Transverse colon (tissue), 4 donors: ENCODE data around the gene TENT4B. TPM values are rescaled to one million over a fixed set of nuclear protein-coding genes. Genes with fewer than 3 reads are reported as not detected.

Experiments
- DNase-seq: peaks from one replicate; pipeline ENCODE4 v3.0.0-alpha.2; 2019
- H3K27ac ChIP-seq, 4 donors: fragments of 200-600 bp; sonication (generic); 2 replicates each; pipeline ENCODE4 v1.5.1; 2016 to 2018; ENCODE audit warnings: inconsistent platforms in 4 of 4
- H3K27me3 ChIP-seq: fragments of 200-600 bp; sonication (generic); 2 replicates; pipeline ENCODE4 v1.5.1; 2017; ENCODE audit warnings: inconsistent platforms
- H3K36me3 ChIP-seq, 4 donors: fragments of 200-600 bp; sonication (generic); 2 replicates each; pipeline ENCODE4 v1.5.1; 2017 to 2019; ENCODE audit warnings: inconsistent platforms in 4 of 4
- H3K4me1 ChIP-seq, 4 donors: fragments of 200-600 bp; sonication (generic); 2 replicates each; pipeline ENCODE4 v1.5.1; 2017 to 2020; ENCODE audit warnings: inconsistent platforms in 4 of 4
- H3K4me3 ChIP-seq, 4 donors: fragments of 200-600 bp; sonication (generic); 1 replicate in 1 of 4; 2 replicates in 3 of 4; pipeline versions ENCODE4 v1.5.1 to v1.6.1; 2017 to 2019; ENCODE audit warnings: inconsistent platforms in 4 of 4
- H3K9me3 ChIP-seq, 2 donors: fragments of 200-600 bp; sonication (generic); 2 replicates each; pipeline ENCODE4 v1.5.1; 2017 to 2019; ENCODE audit warnings: inconsistent platforms in 2 of 2
- EP300 ChIP-seq: sonication (generic); formaldehyde crosslinking; IDR thresholded peaks from one replicate; pipeline ENCODE4 v1.6.1; 2017; ENCODE audit warnings: antibody characterized with exemption, low read depth
- POLR2A ChIP-seq: fragments of 450-650 bp; IDR thresholded peaks from one replicate; pipeline ENCODE4 v1.6.1; 2016; ENCODE audit warnings: antibody characterized with exemption, mild to moderate bottlenecking, moderate library complexity
- POLR2AphosphoS5 ChIP-seq, 3 donors: sonication (generic); formaldehyde crosslinking; IDR thresholded peaks; one replicate each; pipeline ENCODE4 v1.6.1; 2016; ENCODE audit warnings: antibody characterized with exemption in 3 of 3
- WGBS, 2 donors: methylation state at CpG; one replicate each; pipeline ENCODE4 v1.1.5; 2018; ENCODE audit warnings: low coverage in 1 of 2; 5-methylcytosine and 5-hydroxymethylcytosine counted together
- in situ Hi-C, 4 donors: fragments of 200-750 bp; cut with MboI; loops; one replicate each; pipeline versions ENCODE4 v1.15.0 to v1.15.1; 2017; ENCODE audit warnings: low sequenced_read_pairs in 3 of 4, low pct_ligation_motif_present in 1 of 4, low pct_unique_long_range_greater_than_20kb in 1 of 4
- intact Hi-C: fragments of 100-400 bp; cut with DNase I; formaldehyde crosslinking; loops from one replicate; pipeline ENCODE4 v1.15.1; 2023; ENCODE audit warnings: low total_unique reads
- total RNA-seq, 4 donors: library from RNA; depleted of rRNA; stranded (reverse); fragments of >200 nt; gene quantifications; one replicate each; pipeline ENCODE4 v1.1.0, GENCODE V29; 2016
- TF ChIP-seq, protein P1 (sequence below), 5 experiments: fragments of 200-600 bp in 3 of 5; fragments of 450-650 bp in 2 of 5; sonication (generic) in 3 of 5; IDR thresholded peaks; 1 replicate in 2 of 5; 2 replicates in 3 of 5; pipeline ENCODE4 v1.5.1; 2016 to 2017; ENCODE audit warnings: antibody characterized with exemption in 5 of 5, inconsistent platforms in 3 of 5, mild to moderate bottlenecking in 2 of 5, moderate library complexity in 1 of 5

The TENT4B gene
- total RNA-seq, 4 donors from 2014 or later, result 8.2 to 18.0 (median 13.0) TPM

DNA sequence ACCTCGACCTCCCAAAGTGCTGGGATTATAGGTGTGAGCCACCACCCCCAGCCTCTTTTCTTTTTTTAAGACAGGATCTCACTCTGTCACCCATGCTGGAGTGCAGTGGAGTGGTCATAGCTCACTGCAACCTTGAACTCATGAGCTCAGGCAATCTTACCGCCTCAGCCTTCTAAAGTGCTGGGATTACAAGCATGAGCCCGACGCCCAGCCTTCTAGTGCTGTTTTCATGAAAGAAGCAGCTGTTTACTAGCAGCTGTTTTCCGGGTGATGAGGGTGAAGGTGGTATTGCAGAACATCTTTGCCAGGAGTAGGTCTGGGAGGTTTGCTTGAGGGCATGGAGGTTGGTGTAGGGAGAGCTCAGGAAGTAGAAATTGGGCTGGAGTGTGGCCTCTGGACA is 115.2 kb downstream of the TENT4B start:
- TF ChIP-seq, protein P1, sequence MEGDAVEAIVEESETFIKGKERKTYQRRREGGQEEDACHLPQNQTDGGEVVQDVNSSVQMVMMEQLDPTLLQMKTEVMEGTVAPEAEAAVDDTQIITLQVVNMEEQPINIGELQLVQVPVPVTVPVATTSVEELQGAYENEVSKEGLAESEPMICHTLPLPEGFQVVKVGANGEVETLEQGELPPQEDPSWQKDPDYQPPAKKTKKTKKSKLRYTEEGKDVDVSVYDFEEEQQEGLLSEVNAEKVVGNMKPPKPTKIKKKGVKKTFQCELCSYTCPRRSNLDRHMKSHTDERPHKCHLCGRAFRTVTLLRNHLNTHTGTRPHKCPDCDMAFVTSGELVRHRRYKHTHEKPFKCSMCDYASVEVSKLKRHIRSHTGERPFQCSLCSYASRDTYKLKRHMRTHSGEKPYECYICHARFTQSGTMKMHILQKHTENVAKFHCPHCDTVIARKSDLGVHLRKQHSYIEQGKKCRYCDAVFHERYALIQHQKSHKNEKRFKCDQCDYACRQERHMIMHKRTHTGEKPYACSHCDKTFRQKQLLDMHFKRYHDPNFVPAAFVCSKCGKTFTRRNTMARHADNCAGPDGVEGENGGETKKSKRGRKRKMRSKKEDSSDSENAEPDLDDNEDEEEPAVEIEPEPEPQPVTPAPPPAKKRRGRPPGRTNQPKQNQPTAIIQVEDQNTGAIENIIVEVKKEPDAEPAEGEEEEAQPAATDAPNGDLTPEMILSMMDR (IDR thresholded peaks at IDR 0.05), result no peak
- no peak for TF ChIP-seq POLR2AphosphoS5 (IDR thresholded peaks at IDR 0.05)
- TF ChIP-seq EP300, result no peak
- no peak for TF ChIP-seq POLR2A
- intact Hi-C loops, result no loop called here
- Histone ChIP-seq H3K4me1 (peaks cover 9 to 37% (median 21%) of the 10 kb centered on the region in 4 donors), H3K4me3 (no peak overlapping the region), H3K36me3 (no peaks in the 10 kb centered on the region), H3K27me3 (no peaks in the 10 kb centered on the region), H3K27ac (peak overlapping the region in 2 of 4 donors; percentile 71 to 83), H3K9me3 (no peaks in the 10 kb centered on the region)
- 80% methylated on average over 5 of the region's 5 CpGs; no CpG with 5 or more reads in 1 of the 2 donors for WGBS, 2 donors
- in situ Hi-C loops, result no loop called here
- no peak for DNase-seq

DNA sequence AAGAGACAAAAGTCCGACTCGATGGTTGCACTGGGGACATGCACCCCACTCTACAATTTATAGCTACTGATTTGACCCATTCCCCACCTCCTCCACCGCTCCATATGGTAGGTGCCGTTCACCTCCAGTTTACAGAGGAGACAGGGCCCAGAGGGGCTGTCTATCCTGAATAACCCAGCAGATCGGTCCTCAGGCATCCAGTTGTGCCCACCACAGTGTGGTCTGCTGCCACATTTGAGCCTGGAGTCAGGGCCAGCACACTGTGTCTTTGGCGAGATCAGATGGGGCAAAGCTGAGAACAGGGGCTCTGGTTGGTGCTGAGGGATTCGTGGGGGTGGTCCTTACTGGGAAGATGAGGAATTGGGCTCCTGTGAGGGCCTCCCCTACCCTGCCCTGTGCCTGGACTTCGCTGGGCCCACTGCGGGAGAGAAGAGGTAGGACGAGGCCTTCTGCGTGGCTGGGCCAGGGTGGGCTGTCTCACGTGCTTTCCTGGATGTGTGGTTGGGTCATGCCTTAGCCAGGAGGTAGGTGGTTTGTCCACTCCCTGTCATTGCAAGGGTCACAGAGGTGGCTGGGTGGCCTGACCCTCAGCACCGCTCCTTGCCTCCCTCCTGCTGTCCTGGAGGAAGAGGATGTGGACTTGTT is 116.1 kb downstream of the TENT4B start:
- H3K9me3 ChIP-seq, result no peaks in the 10 kb centered on the region
- H3K4me1 ChIP-seq, result peaks cover 9 to 42% (median 23%) of the 10 kb centered on the region in 4 donors
- TF ChIP-seq POLR2A (no peak), EP300 (no peak)
- DNase-seq, result no peak
- WGBS, 2 donors, result 91 to 100% methylated on average over 4 to 12 of the region's 13 CpGs
- no peak overlapping the region for H3K4me3 ChIP-seq
- H3K36me3 ChIP-seq, result no peaks in the 10 kb centered on the region
- in situ Hi-C loops (no loop called here), intact Hi-C loops (no loop called here)
- no peak overlapping the region for H3K27ac ChIP-seq
- H3K27me3 ChIP-seq, result no peaks in the 10 kb centered on the region

DNA sequence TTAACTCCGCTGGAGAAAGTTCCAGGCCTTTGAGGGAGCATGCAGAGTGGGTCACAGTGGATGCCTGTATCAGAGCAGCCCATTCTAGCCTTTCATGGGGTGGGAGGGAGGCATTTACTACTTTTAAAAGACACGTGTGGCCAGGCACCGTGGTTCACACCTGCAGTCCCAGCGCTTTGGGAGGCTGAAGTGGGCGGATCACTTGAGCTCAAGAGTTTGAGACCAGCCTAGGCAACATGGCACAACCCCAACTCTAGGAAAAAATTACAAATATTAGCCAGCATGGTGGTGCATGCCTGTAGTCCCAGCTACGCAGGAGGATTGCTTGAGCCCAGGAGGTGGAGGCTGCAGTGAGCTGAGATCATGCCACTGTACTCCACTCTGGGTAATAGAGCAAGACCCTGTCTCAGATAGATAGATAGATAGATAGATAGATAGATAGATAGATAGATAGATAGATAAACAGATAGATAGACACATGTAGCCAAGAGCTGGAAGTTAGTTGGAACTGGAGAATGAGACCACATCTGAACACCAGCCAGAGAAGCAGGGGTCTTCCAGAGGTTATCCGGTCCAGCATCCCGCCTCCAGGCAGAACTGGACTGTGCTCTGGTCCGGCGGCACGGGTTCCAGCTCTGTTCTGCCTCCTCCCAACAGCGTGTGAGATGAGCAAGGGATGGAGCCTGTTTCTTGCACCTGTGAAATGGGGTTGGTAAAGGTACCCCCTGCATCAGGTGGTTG is 116.8 kb downstream of the TENT4B start:
- intact Hi-C loops, result no loop called here
- H3K4me1 ChIP-seq, result peaks cover 9 to 43% (median 23%) of the 10 kb centered on the region in 4 donors
- H3K27me3 ChIP-seq, result no peaks in the 10 kb centered on the region
- H3K4me3 ChIP-seq, result no peak overlapping the region
- TF ChIP-seq POLR2A (no peak), EP300 (no peak), POLR2AphosphoS5 (IDR thresholded peaks at IDR 0.05) (no peak)
- TF ChIP-seq, protein P1 (IDR thresholded peaks at IDR 0.05), result no peak
- no peaks in the 10 kb centered on the region for H3K9me3 ChIP-seq
- WGBS, 2 donors, result 88 to 100% methylated on average over 1 to 12 of the region's 12 CpGs
- in situ Hi-C loops, result no loop called here
- H3K27ac ChIP-seq, result no peak overlapping the region
- no peaks in the 10 kb centered on the region for H3K36me3 ChIP-seq
- DNase-seq, result no peak

DNA sequence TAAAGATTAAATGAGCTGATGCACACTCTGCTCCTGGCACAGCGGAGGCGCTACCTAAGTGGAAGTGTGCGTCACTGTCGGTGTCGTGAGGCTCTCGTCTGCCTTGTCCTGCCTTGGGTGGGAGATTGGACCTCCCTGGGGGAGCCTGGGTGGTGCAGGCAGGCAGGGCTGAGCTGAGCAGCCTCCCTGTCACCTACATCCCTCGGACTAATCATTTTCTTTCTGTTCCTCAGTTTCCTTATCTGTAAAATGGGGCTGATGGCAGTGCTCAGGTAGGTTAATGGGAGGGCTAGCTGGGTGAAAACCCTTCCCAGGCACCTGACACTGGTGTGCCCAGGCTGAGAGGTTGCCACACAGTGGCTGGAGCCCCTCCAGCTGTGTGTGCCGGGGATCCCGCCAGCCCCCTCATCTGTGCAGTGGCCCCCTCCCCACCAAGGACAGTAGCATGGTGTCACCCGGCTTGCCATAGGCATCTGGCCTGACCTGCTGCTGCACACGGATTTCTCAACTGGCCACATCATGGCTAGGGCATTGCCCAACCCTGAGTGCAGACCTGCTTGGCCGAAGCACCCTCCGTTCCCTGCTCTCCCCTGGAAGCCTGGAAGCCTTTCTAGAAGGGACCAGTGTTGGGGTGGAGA is 117.5 kb downstream of the TENT4B start:
- Histone ChIP-seq H3K4me1 (peaks cover 9 to 46% (median 20%) of the 10 kb centered on the region in 4 donors), H3K9me3 (no peaks in the 10 kb centered on the region), H3K27ac (no peak overlapping the region), H3K27me3 (no peaks in the 10 kb centered on the region), H3K36me3 (no peaks in the 10 kb centered on the region), H3K4me3 (no peak overlapping the region)
- DNase-seq, result no peak
- intact Hi-C loops, result no loop called here
- no peak for TF ChIP-seq POLR2A
- TF ChIP-seq, protein P1 (IDR thresholded peaks at IDR 0.05), result no peak
- TF ChIP-seq POLR2AphosphoS5 (IDR thresholded peaks at IDR 0.05), result no peak
- TF ChIP-seq EP300, result no peak
- WGBS, 2 donors, result 83% methylated on average over 12 of the region's 13 CpGs; no CpG with 5 or more reads in 1 of the 2 donors
- in situ Hi-C loops, result no loop called here
